ENCODE results near the gene METTL25B.

METTL25B gene

GRCh38 chr1:156727926-156728598 is at the start of gene METTL25B:
METTL25B (plus strand) TSS chr1:156728469; CDS start chr1:156729105, 636 bp downstream.
- peaks cover 39% of the 10 kb centered on the region for H3K4me1 Mint-ChIP-seq
- ATAC-seq (peak; percentile 77), DNase-seq (ENCODE audit: low spot score in 2 of 2) (peak in 1 of 2 donors; percentile 68)
- peaks cover 33% of the 10 kb centered on the region for H3K36me3 Mint-ChIP-seq
- no peak within 1 kb of the TSS for H3K4me3 Mint-ChIP-seq
- H3K27ac Mint-ChIP-seq: no peak within 1 kb of the TSS
- H3K9me3 Mint-ChIP-seq: no peaks in the 10 kb centered on the region

DNA sequence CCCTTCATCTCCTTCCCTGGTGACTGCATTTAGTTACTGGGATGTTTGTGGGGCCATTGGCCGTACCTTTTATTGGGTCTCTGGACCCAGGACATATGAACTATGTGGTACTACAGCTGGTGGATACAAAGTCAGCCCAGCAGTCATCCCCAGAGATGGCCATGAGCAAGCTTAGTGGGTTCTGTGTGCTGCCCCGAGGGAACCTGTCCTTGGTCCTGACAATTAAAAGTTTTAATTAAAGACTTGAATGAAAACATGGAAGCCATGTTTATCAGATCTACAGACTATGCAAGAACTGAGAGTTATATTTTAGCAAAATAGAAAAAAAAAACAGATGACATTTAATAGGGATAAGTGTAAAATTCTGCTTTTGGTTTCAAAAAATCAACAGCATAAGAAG is 48.2 kb upstream of the METTL25B start:
- no peaks in the 10 kb centered on the region for H3K9me3 Mint-ChIP-seq
- DNase-seq (ENCODE audit: low spot score in 2 of 2) (no peak), ATAC-seq (no peak)
- H3K36me3 Mint-ChIP-seq: no peaks in the 10 kb centered on the region
- no peak overlapping the region for H3K27ac Mint-ChIP-seq
- peaks cover 34% of the 10 kb centered on the region for H3K4me1 Mint-ChIP-seq
- H3K4me3 Mint-ChIP-seq: no peak overlapping the region

DNA sequence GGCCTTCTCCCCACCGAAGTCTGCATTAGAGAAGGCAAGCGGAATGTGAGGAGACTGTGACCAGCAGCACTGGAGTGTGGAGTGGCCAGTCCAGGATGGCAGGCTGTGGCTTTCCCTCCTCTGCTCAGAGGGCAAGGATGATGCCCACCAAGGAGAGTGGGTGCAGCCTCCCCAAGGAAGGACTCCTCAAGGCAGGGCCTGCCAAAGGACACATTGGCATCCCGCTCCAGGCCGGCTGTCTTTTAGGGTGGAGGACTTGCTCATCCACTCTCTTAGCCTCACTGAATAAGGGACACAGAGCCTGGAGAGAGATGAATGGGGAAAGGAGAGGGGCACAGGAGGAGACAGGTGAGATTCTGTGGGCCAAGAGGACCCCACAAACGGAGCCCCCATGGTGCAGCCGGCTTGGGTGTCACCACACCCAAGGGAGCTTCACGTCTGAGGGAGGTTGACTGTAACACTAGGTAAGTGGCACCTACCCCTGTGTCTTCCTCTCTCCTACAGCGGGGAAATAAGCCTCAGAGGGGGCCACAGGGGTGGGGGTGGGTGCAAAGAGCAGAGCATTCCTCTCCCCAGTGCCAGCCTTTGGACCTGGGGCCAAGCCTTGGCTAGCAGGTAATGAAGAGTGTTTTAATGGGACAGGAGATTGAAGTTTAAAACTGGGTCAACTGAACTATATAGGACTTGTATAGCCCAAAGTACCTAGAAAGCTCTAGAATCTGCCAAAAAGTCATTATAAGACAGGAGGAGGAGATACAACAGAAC is 46.9 kb upstream of the METTL25B start:
- DNase-seq (ENCODE audit: low spot score in 2 of 2): no peak
- no peaks in the 10 kb centered on the region for H3K36me3 Mint-ChIP-seq
- H3K4me1 Mint-ChIP-seq: peaks cover 34% of the 10 kb centered on the region
- H3K27ac Mint-ChIP-seq: no peak overlapping the region
- ATAC-seq: no peak
- no peak overlapping the region for H3K4me3 Mint-ChIP-seq
- H3K9me3 Mint-ChIP-seq: no peaks in the 10 kb centered on the region

DNA sequence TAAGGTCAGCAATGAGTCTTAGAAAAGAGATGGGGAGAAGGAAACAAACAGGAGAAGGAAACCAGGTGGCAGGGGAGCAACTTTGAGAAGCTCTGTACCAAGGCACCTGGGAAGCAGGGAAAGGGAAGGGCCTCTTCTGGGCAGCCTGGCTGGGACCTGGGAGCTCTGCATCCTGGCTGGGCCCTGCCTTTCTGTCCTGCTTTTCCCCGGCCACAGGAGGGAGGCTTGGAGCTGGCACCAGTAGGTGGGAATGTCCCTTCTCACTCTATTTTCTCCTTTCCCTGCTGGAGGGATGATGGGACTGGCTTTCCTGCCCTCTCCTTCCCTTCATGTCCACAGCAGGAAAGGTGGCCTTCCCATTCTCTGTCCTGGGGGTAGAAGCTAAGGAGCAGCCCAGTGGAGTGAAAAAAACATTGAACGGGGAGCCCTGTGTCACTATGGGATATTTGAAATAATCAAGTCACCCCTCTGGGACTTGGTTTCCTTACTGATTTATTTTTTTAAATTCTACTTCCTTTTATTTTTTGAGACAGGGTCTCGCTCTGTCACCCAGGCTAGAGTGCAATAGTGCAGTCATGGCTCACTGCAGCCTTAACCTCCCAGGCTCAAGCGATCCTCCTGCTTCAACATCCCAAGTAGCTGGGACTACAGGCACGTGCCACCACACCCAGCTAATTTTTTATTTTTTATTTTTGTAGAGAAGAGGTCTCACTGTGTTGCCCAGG is 45.9 kb upstream of the METTL25B start:
- DNase-seq (ENCODE audit: low spot score in 2 of 2) (no peak), ATAC-seq (no peak)
- Mint-ChIP-seq H3K4me1 (peaks cover 29% of the 10 kb centered on the region), H3K27ac (no peak overlapping the region), H3K36me3 (no peaks in the 10 kb centered on the region), H3K4me3 (no peak overlapping the region), H3K9me3 (no peaks in the 10 kb centered on the region)

- peak overlapping the region; percentile 20 for H3K27ac Mint-ChIP-seq
- peaks cover 22% of the 10 kb centered on the region for H3K4me1 Mint-ChIP-seq
- peak; percentile 87 for ATAC-seq
- H3K36me3 Mint-ChIP-seq: no peaks in the 10 kb centered on the region
- H3K4me3 Mint-ChIP-seq: peak overlapping the region; percentile 6
- H3K9me3 Mint-ChIP-seq: no peaks in the 10 kb centered on the region
- DNase-seq (ENCODE audit: low spot score in 2 of 2): no peak
These were observed 44.0 kb upstream of the METTL25B start for GRCh38 chr1:156684227-156684782.

- Mint-ChIP-seq H3K4me1 (peaks cover 37% of the 10 kb centered on the region), H3K9me3 (no peaks in the 10 kb centered on the region), H3K27ac (no peak overlapping the region), H3K36me3 (no peaks in the 10 kb centered on the region), H3K4me3 (peak overlapping the region; percentile 30)
- ATAC-seq (peak; percentile 96), DNase-seq (ENCODE audit: low spot score in 2 of 2) (peak; percentile 70 to 89)
These were observed 39.0 kb upstream of the METTL25B start for GRCh38 chr1:156689035-156689952.

DNA sequence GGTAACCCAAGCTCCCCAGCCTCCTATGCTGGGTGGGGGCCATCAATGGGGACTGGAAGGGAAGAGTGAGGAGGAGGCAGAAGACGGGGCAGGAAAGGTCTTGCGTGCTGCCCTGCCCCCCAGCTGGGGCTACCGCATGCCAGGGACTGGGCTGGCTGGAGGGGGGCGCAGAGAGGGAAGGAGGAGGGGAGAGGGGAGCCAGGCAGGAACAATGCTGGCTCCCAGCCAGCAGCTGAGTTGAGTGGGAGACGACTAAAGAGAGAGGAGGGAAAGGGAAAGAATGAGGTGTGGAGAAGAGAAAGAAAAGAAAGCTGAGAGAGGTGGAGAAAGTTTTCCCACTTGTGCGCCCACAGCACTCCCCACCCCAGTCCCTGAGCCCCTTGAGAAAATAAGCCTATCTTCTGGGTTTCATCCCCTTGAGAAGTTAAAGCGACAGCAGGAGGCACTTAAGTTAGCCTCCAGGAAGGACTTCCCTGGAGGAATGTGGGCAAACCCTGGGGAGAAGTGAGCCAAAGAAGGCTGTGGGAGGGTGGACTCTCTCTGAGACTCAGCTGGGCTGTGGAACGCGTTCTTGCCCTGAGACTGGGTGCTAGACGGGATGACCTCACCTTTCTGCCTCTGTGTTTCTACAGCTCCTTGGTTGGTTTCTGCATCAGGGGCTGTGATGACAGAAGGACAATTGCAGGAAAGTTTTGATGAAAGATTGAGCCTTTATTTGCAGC is 38.2 kb upstream of the METTL25B start:
- Mint-ChIP-seq H3K4me1 (peaks cover 30% of the 10 kb centered on the region), H3K27ac (no peak overlapping the region), H3K36me3 (no peaks in the 10 kb centered on the region), H3K4me3 (peak overlapping the region; percentile 30), H3K9me3 (no peaks in the 10 kb centered on the region)
- ATAC-seq: no peak
- no peak for DNase-seq (ENCODE audit: low spot score in 2 of 2)

- H3K4me3 Mint-ChIP-seq: no peak overlapping the region
- ATAC-seq: no peak
- H3K4me1 Mint-ChIP-seq: peaks cover 30% of the 10 kb centered on the region
- DNase-seq (ENCODE audit: low spot score in 2 of 2): no peak
- no peaks in the 10 kb centered on the region for H3K36me3 Mint-ChIP-seq
- no peaks in the 10 kb centered on the region for H3K9me3 Mint-ChIP-seq
- H3K27ac Mint-ChIP-seq: no peak overlapping the region
These were observed 37.6 kb upstream of the METTL25B start for GRCh38 chr1:156690675-156691036.

- H3K4me3 Mint-ChIP-seq: no peak overlapping the region
- H3K4me1 Mint-ChIP-seq: peaks cover 30% of the 10 kb centered on the region
- H3K36me3 Mint-ChIP-seq: no peaks in the 10 kb centered on the region
- no peaks in the 10 kb centered on the region for H3K9me3 Mint-ChIP-seq
- ATAC-seq (no peak), DNase-seq (ENCODE audit: low spot score in 2 of 2) (no peak)
- H3K27ac Mint-ChIP-seq: no peak overlapping the region
These were observed 37.1 kb upstream of the METTL25B start for GRCh38 chr1:156691191-156691590.

- no peak for ATAC-seq
- Mint-ChIP-seq H3K36me3 (no peaks in the 10 kb centered on the region), H3K4me3 (no peak overlapping the region), H3K4me1 (peaks cover 30% of the 10 kb centered on the region), H3K27ac (no peak overlapping the region), H3K9me3 (no peaks in the 10 kb centered on the region)
- no peak for DNase-seq (ENCODE audit: low spot score in 2 of 2)
These were observed 36.4 kb upstream of the METTL25B start for GRCh38 chr1:156691665-156692440.

- ATAC-seq (no peak), DNase-seq (ENCODE audit: low spot score in 2 of 2) (no peak)
- H3K9me3 Mint-ChIP-seq: no peaks in the 10 kb centered on the region
- H3K4me3 Mint-ChIP-seq: no peak overlapping the region
- H3K27ac Mint-ChIP-seq: no peak overlapping the region
- H3K36me3 Mint-ChIP-seq: no peaks in the 10 kb centered on the region
- H3K4me1 Mint-ChIP-seq: peaks cover 30% of the 10 kb centered on the region
These were observed 35.8 kb upstream of the METTL25B start for GRCh38 chr1:156692441-156692924.

DNA sequence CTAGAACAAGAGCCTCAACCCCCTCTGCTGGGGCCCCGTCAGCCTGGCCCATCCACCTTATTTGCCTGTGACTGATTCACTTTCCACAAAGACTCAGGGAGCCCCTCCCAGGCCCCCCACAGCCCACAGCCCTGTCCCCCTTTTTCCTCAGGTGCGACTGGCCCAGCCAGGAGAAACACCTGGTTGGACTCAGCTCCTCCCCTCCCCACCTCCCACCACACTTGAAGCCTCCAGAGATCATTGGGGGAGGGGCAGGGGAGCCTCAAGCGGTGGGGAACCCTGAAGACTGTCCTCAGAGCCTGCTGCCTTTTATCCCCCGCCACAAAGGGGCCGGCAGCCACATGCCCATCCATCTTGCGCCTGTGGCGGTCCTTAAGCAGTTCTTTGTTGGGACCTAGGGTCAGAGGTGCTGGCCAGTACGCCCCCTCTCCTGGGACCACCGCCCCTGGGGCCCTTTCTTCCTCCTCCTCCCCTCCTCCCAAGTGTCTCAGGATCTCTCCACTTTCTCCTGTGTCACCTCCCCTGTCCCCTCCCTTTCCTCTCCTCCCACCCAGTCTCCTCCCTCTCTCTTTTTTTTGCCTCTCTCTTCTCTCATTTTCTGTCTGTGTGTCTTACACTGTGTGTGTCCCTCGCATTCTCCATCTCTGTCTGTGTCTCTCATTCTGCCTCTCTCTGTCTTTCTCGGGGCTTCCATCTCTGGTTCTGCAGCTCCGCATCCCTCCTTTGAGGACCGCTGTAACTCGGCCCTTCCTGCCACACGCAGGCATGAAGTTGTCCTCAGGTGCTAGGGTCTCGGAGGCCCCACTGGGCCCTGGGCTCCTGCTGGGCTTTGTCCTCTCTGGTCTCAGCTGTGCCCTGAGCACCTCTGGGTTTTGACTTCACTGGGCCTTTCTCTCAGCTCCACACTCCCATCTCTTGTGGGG is 35.1 kb upstream of the METTL25B start:
- Mint-ChIP-seq H3K27ac (no peak overlapping the region), H3K36me3 (no peaks in the 10 kb centered on the region), H3K4me1 (peaks cover 30% of the 10 kb centered on the region), H3K9me3 (no peaks in the 10 kb centered on the region), H3K4me3 (no peak overlapping the region)
- ATAC-seq (no peak), DNase-seq (ENCODE audit: low spot score in 2 of 2) (no peak)

All from stimulated activated effector memory CD8-positive, alpha-beta T cell treated with anti-CD3 and anti-CD28 coated beads, Interleukin-12 subunit alpha, Interleukin-12 subunit beta, amount 100 ng/mL, for 72 hours (primary cell).